Measurements from ENCODE around the gene SEMA4F.

DNA sequence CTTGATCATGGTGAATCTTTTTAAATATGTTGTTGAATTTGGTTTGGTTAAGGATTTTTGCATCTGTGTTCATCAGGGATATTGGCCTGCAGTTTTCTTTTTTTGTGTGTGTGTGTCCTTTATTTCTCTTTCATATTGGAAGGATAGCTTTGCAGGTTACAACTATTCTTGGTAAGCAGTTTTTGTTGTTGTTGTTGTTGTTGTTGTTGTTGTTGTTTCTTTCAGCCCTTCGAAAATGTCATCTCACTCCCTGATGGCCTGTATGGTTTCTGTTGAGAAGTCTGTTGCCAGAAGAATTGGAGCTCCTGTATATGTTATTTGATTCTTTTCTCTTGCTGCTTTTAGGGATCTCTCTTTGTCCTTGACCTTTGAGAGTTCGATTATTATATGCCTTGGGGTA lies 74.8 kb downstream of the SEMA4F start:
- TF ChIP-seq, protein P1, sequence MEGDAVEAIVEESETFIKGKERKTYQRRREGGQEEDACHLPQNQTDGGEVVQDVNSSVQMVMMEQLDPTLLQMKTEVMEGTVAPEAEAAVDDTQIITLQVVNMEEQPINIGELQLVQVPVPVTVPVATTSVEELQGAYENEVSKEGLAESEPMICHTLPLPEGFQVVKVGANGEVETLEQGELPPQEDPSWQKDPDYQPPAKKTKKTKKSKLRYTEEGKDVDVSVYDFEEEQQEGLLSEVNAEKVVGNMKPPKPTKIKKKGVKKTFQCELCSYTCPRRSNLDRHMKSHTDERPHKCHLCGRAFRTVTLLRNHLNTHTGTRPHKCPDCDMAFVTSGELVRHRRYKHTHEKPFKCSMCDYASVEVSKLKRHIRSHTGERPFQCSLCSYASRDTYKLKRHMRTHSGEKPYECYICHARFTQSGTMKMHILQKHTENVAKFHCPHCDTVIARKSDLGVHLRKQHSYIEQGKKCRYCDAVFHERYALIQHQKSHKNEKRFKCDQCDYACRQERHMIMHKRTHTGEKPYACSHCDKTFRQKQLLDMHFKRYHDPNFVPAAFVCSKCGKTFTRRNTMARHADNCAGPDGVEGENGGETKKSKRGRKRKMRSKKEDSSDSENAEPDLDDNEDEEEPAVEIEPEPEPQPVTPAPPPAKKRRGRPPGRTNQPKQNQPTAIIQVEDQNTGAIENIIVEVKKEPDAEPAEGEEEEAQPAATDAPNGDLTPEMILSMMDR (conservative IDR thresholded peaks at IDR 0.05), result no peak
- TF ChIP-seq ZFX (IDR thresholded peaks at IDR 0.05), result no peak
